CD4-positive, alpha-beta memory T cell (primary cell): ENCODE results near the gene RPL27. TPM values are rescaled to one million over a fixed set of nuclear protein-coding genes. Genes with fewer than 3 reads are reported as not detected.

Experiments
- CTCF ChIA-PET: fragments of 350-600 bp; sonication (Branson Sonifier 250); formaldehyde crosslinking; loops from one replicate; lab custom pipeline; 2021; ENCODE audit warnings: inconsistent platforms; ENCODE audit not compliant: partially characterized antibody; lab: Charles Lee
- POLR2A ChIA-PET: fragments of 350-600 bp; sonication (Branson Sonifier 250); formaldehyde crosslinking; loops from one replicate; lab custom pipeline; 2021; ENCODE audit not compliant: partially characterized antibody; lab: Charles Lee
- DNase-seq, 5 donors: peaks; one replicate each; pipeline versions ENCODE4 v3.0.0 to v3.0.0-alpha.2; 2020 to 2022; ENCODE audit warnings: mixed read lengths in 1 of 5
- H3K27ac ChIP-seq: one replicate; pipeline ENCODE4 v1.7.0; 2013; ENCODE audit warnings: low read depth, low read length
- H3K27me3 ChIP-seq: 2 replicates; pipeline ENCODE4 v1.7.0; 2013; ENCODE audit warnings: mild to moderate bottlenecking, low read length, moderate library complexity; ENCODE audit not compliant: insufficient read depth
- H3K36me3 ChIP-seq: 2 replicates; pipeline ENCODE4 v1.7.0; 2013; ENCODE audit warnings: mild to moderate bottlenecking, low read length, moderate library complexity; ENCODE audit not compliant: insufficient read depth
- H3K4me1 ChIP-seq: 2 replicates; pipeline ENCODE4 v1.7.0; 2013; ENCODE audit warnings: mild to moderate bottlenecking, low read length, moderate library complexity; ENCODE audit not compliant: insufficient read depth
- H3K4me3 ChIP-seq, 2 donors: one replicate each; pipeline ENCODE4 v1.7.0; 2013; ENCODE audit warnings: low read length in 2 of 2, mild to moderate bottlenecking in 1 of 2
- H3K9me3 ChIP-seq, 2 donors: one replicate each; pipeline ENCODE4 v1.7.0; 2013; ENCODE audit warnings: low read length in 2 of 2, control low read depth in 1 of 2; ENCODE audit not compliant: control insufficient read depth in 1 of 2
- H3K27ac Mint-ChIP-seq, 7 donors: one replicate each; pipeline ENCODE4 v1.8.0; 2020 to 2021; ENCODE audit warnings: mixed read lengths in 7 of 7, mild to moderate bottlenecking in 6 of 7, inconsistent platforms in 3 of 7, moderate library complexity in 3 of 7
- H3K27me3 Mint-ChIP-seq, 2 donors: one replicate each; pipeline ENCODE4 v1.8.0; 2020 to 2021; ENCODE audit warnings: mixed read lengths in 2 of 2
- H3K36me3 Mint-ChIP-seq, 2 donors: one replicate each; pipeline ENCODE4 v1.8.0; 2020 to 2021; ENCODE audit warnings: mixed read lengths in 2 of 2, inconsistent platforms in 1 of 2, mild to moderate bottlenecking in 1 of 2
- H3K4me1 Mint-ChIP-seq, 4 donors: one replicate each; pipeline ENCODE4 v1.8.0; 2020 to 2021; ENCODE audit warnings: mixed read lengths in 4 of 4, mild to moderate bottlenecking in 1 of 4
- H3K4me3 Mint-ChIP-seq, 8 donors: one replicate each; pipeline ENCODE4 v1.8.0; 2020 to 2021; ENCODE audit warnings: mixed read lengths in 8 of 8, mild to moderate bottlenecking in 7 of 8, moderate library complexity in 6 of 8, inconsistent platforms in 3 of 8
- H3K9me3 Mint-ChIP-seq, 8 donors: one replicate each; pipeline ENCODE4 v1.8.0; 2020 to 2021; ENCODE audit warnings: mixed read lengths in 8 of 8, mild to moderate bottlenecking in 5 of 8, inconsistent platforms in 3 of 8, moderate library complexity in 1 of 8
- intact Hi-C: fragments of 100-400 bp; cut with micrococcal nuclease; formaldehyde crosslinking; loops from one replicate; pipeline ENCODE4 v1.15.1; 2023
- polyA plus RNA-seq, 2 donors: library from polyadenylated mRNA; unstranded; fragments of 300-500 nt; fragmentation: Illumina TruSeq; gene quantifications; one replicate each; pipeline ENCODE4 v1.2.3, GENCODE V29; 2021
- total RNA-seq, 2 experiments: library from RNA; stranded (reverse); gene quantifications; one replicate each; pipeline ENCODE4 v1.2.3, GENCODE V29; 2021

Gene RPL27
- total and polyA plus RNA-seq, 4 experiments from 2014 or later, result 1,528 to 2,293 (median 1,598) TPM

DNA sequence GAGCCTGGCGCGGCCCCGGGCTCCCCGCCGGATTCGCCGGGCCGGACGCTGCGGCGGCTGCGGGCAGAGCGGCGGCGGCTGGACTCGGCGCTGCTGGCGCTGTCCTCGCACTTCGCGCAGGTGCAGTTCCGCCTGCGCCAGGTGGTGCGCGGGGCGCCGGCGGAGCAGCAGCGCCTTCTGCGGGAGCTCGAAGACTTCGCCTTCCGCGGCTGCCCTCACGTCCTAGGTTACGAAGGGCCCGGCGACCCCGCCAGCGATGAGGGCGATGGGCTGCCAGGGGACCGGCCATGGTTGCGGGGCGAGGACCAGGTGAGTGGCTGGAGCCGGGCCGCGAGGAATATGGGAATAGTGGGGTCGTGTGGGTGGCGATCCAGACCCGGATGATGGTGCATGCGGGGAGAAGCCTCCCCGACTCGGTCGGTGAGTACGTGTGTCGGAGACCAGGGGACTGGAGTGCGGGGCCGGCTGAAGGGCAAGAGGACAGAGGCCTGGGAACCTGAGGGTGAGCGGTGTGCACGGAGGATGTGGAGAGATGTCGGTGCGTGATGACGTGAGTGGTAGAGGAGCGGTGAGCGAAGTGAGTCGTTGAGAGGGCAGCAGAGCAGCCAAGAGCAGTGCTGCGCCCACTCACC is 17.3 kb upstream of the RPL27 start:
- POLR2A ChIA-PET, result interaction anchor here (0.7 to 3.8 kb wide), 7 partner anchors 10 to 387 kb away, joined by 3 to 41 read pairs (median 3); partner anchors contain the start of genes RPL27 and VPS25
- no peaks in the 10 kb centered on the region for H3K27me3 ChIP-seq
- H3K27ac ChIP-seq, result peak overlapping the region; percentile 77
- peaks cover 23% of the 10 kb centered on the region for H3K4me1 ChIP-seq
- Mint-ChIP-seq H3K4me3 (peak overlapping the region; percentile 91 to 100 (median 95)), H3K9me3 (peaks cover 0 to 5% (median 0%) of the 10 kb centered on the region in 8 donors), H3K27ac (peak overlapping the region; percentile 87 to 99 (median 96)), H3K4me1 (peaks cover 21 to 41% (median 30%) of the 10 kb centered on the region in 4 donors), H3K27me3 (no peaks in the 10 kb centered on the region), H3K36me3 (peaks cover 3 to 21% of the 10 kb centered on the region in 2 donors)
- H3K36me3 ChIP-seq, result peaks cover 5% of the 10 kb centered on the region
- peak overlapping the region; percentile 69 to 75 for H3K4me3 ChIP-seq
- peak; percentile 59 to 70 (median 63) for DNase-seq
- CTCF ChIA-PET, result interaction anchor here (0.6 kb wide), 1 partner anchor 51 kb away, joined by 3 read pairs; no protein-coding TSS in a partner anchor
- intact Hi-C loops, result loop anchor here (1.0 to 2.0 kb wide), 3 partner anchors 16 to 144 kb away; partner anchors contain the start of genes AARSD1, BRCA1 and RPL27
- H3K9me3 ChIP-seq, result no peaks in the 10 kb centered on the region

GRCh38 chr17:42982266-42982665 is 16.0 kb upstream of the RPL27 start:
- Mint-ChIP-seq H3K27ac (peak overlapping the region in 5 of 7 donors; percentile 9 to 89 (median 62)), H3K4me3 (peak overlapping the region; percentile 10 to 100 (median 71)), H3K4me1 (peaks cover 21 to 42% (median 30%) of the 10 kb centered on the region in 4 donors), H3K36me3 (peaks cover 3 to 28% of the 10 kb centered on the region in 2 donors), H3K9me3 (peaks cover 0 to 5% (median 0%) of the 10 kb centered on the region in 8 donors), H3K27me3 (no peaks in the 10 kb centered on the region)
- no peak for DNase-seq
- H3K36me3 ChIP-seq, result peaks cover 15% of the 10 kb centered on the region
- no peak overlapping the region for H3K4me3 ChIP-seq
- H3K4me1 ChIP-seq, result peaks cover 23% of the 10 kb centered on the region
- peak overlapping the region; percentile 12 for H3K27ac ChIP-seq
- H3K27me3 ChIP-seq, result no peaks in the 10 kb centered on the region
- CTCF ChIA-PET, result no interaction called here
- intact Hi-C loops, result no loop called here
- POLR2A ChIA-PET, result interaction anchor here (3.8 kb wide), 1 partner anchor 16 kb away, joined by 41 read pairs; the partner anchor contains the start of gene RPL27
- H3K9me3 ChIP-seq, result no peaks in the 10 kb centered on the region

GRCh38 chr17:42985225-42985624 is 13.0 kb upstream of the RPL27 start:
- Mint-ChIP-seq H3K27ac (peak overlapping the region in 3 of 7 donors; percentile 17 to 55 (median 29)), H3K9me3 (peaks cover 0 to 3% (median 0%) of the 10 kb centered on the region in 8 donors), H3K27me3 (no peaks in the 10 kb centered on the region), H3K4me3 (peak overlapping the region in 1 of 8 donors; percentile 20), H3K36me3 (peaks cover 17 to 54% of the 10 kb centered on the region in 2 donors), H3K4me1 (peaks cover 17 to 32% (median 22%) of the 10 kb centered on the region in 4 donors)
- Histone ChIP-seq H3K4me1 (peaks cover 17% of the 10 kb centered on the region), H3K36me3 (peaks cover 36% of the 10 kb centered on the region), H3K27me3 (no peaks in the 10 kb centered on the region), H3K4me3 (no peak overlapping the region), H3K9me3 (no peaks in the 10 kb centered on the region), H3K27ac (no peak overlapping the region)
- CTCF ChIA-PET, result interaction anchor here (2.1 kb wide), 1 partner anchor 13 kb away, joined by 7 read pairs; the partner anchor contains the start of gene RPL27
- POLR2A ChIA-PET, result interaction anchor here (0.6 kb wide), 1 partner anchor 408 kb away, joined by 4 read pairs; the partner anchor contains the start of gene PSMC3IP
- DNase-seq, result no peak
- intact Hi-C loops, result no loop called here

GRCh38 chr17:42989141-42989540 is 9.1 kb upstream of the RPL27 start:
- Mint-ChIP-seq H3K9me3 (peaks cover 0 to 1% (median 0%) of the 10 kb centered on the region in 8 donors), H3K4me1 (peaks cover 0 to 10% (median 6%) of the 10 kb centered on the region in 4 donors), H3K36me3 (peaks cover 36 to 69% of the 10 kb centered on the region in 2 donors), H3K4me3 (no peak overlapping the region), H3K27me3 (no peaks in the 10 kb centered on the region), H3K27ac (no peak overlapping the region)
- DNase-seq, result no peak
- H3K4me1 ChIP-seq, result no peaks in the 10 kb centered on the region
- H3K27me3 ChIP-seq, result no peaks in the 10 kb centered on the region
- no peak overlapping the region for H3K4me3 ChIP-seq
- peaks cover 57% of the 10 kb centered on the region for H3K36me3 ChIP-seq
- ChIA-PET POLR2A (no interaction called here), CTCF (no interaction called here)
- H3K9me3 ChIP-seq, result no peaks in the 10 kb centered on the region
- intact Hi-C loops, result no loop called here
- no peak overlapping the region for H3K27ac ChIP-seq

- intact Hi-C loops, result loop anchor here (10.0 kb wide), 1 partner anchor 265 kb away; no protein-coding TSS in a partner anchor
- CTCF ChIA-PET, result no interaction called here
- H3K4me3 Mint-ChIP-seq, result no peak overlapping the region
Measured at GRCh38 chr17:42989726-42990652, 8.2 kb upstream of the RPL27 start.

DNA sequence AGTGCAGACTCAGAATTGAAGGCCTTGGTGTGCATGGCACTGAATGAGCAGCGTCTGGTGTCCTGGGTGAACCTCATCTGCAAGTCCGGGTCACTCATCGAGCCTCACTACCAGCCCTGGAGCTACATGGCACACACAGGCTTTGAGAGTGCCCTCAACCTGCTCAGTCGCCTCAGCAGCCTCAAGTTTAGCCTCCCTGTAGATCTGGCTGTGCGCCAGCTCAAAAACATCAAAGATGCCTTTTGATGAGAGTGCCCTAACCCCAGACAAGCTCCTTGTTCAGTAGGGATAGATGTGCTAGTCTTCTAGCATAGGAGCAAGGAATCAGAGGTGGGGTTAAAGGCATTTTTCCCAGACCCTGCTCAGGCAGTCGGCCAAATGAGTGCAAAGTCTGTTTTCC is 6.7 kb upstream of the RPL27 start:
- Mint-ChIP-seq H3K27me3 (no peaks in the 10 kb centered on the region), H3K9me3 (no peaks in the 10 kb centered on the region), H3K27ac (peak overlapping the region in 1 of 7 donors; percentile 12), H3K4me1 (peaks cover 0 to 3% (median 0%) of the 10 kb centered on the region in 4 donors), H3K36me3 (peaks cover 38 to 65% of the 10 kb centered on the region in 2 donors), H3K4me3 (no peak overlapping the region)
- CTCF ChIA-PET, result no interaction called here
- peaks cover 50% of the 10 kb centered on the region for H3K36me3 ChIP-seq
- intact Hi-C loops, result loop anchor here (10.0 kb wide), 1 partner anchor 267 kb away; no protein-coding TSS in a partner anchor
- H3K9me3 ChIP-seq, result no peaks in the 10 kb centered on the region
- POLR2A ChIA-PET, result interaction anchor here (0.8 to 1.0 kb wide), 3 partner anchors 11 to 370 kb away, joined by 3 read pairs; partner anchors contain the start of gene RUNDC1
- H3K27me3 ChIP-seq, result no peaks in the 10 kb centered on the region
- no peak overlapping the region for H3K4me3 ChIP-seq
- H3K27ac ChIP-seq, result no peak overlapping the region
- no peak for DNase-seq
- no peaks in the 10 kb centered on the region for H3K4me1 ChIP-seq

More at GRCh38 chr17:42989726-42990652, 8.2 kb upstream of the RPL27 start:
- no peaks in the 10 kb centered on the region for H3K27me3 Mint-ChIP-seq
- POLR2A ChIA-PET, result no interaction called here
- H3K9me3 Mint-ChIP-seq, result peaks cover 0 to 1% (median 0%) of the 10 kb centered on the region in 8 donors
- H3K9me3 ChIP-seq, result no peaks in the 10 kb centered on the region
- no peak overlapping the region for H3K4me3 ChIP-seq
- no peak overlapping the region for H3K27ac ChIP-seq
- H3K27me3 ChIP-seq, result no peaks in the 10 kb centered on the region
- H3K4me1 Mint-ChIP-seq, result peaks cover 0 to 10% (median 4%) of the 10 kb centered on the region in 4 donors
- H3K27ac Mint-ChIP-seq, result peak overlapping the region in 2 of 7 donors; percentile 32 to 44
- no peak for DNase-seq
- H3K36me3 Mint-ChIP-seq, result peaks cover 41 to 70% of the 10 kb centered on the region in 2 donors
- no peaks in the 10 kb centered on the region for H3K4me1 ChIP-seq
- peaks cover 54% of the 10 kb centered on the region for H3K36me3 ChIP-seq
